Retina (tissue), 1 donor: ENCODE data around the gene QDPR.
"Not testable (repeated sequence)": the region's sequence is repeated elsewhere in the genome, so short reads cannot be mapped to it uniquely, and the experiment has no call there.

Experiments used
- DNase-seq: peaks from one replicate; pipeline ENCODE4 v3.0.0-alpha.2; 2016

Gene QDPR

DNA sequence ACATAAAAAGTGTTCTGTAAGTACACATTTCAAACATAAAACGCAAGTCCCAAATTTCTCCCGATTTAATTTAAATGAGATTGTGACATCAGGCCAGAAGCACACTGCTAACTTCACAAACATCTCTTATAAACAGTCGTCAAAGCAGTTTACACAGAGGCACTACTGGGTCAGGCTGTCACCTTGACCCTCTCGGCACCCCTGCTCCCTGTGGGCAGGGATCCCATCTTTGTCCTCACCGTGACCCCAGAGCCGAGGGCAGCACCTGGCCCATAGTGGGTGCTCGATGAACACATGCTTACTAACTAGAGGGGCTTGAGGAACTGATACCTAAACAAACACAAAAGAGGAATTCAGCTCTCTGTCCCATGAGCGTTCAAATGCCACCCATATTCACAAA, 22.2 kb downstream of the QDPR start:
- no peak for DNase-seq

DNA sequence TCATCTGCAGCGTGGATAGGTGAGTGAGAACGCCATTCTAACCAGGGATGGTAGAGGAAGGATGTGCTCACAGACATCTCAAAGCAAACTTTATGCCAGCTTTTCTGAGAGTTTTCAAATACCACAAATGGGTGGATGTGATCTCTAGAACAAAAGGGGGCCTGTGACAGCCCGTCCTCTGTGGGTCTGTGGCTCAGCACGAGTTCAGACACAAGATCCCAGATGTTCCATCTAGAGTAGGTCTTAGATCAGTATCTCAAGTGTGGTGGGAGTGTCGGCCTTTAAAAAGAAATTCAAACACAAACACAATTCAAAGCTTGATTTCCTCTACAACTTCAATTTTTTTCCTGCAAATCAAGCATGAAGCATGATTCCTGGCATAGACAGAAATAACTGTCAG, 22.8 kb downstream of the QDPR start:
- DNase-seq, result no peak

DNA sequence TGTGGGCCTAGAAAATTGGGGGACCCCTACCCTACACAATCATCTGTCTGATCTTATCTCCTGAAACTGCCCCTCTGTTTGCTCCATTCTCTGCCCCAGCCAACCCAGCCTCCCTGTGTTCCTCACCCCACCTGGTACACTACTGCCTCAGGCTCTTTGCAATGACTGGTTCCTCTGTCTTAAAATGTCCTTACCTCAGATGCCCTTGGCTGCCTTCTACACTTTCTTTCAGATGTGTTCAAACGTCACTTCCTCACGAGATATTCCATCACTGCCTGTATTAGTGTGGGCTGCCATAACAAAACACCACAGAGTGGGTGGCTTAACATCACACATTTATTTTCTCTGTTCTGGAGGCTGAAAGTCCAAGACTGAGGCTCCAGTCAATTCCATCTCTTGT, 29.2 kb downstream of the QDPR start:
- DNase-seq, result no peak

DNA sequence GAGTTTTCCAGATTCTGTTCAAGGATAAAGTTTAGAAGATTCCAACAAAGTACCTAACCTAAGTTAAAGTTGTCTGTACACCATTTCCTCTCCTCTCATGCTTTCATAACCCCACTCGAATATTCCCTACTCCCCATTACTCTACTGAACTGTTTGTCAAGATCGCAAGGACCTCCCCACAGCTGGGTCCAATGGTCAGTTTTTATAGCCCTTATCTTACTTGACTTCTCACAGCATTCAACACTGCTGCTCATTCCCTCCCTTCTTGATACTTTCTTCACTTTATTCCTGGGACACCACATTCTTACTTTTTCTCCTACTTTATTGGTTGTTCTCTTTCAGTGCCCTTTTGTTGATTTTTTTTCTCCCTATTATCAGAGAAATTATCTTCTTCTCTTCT, 30.9 kb downstream of the QDPR start:
- no peak for DNase-seq

DNA sequence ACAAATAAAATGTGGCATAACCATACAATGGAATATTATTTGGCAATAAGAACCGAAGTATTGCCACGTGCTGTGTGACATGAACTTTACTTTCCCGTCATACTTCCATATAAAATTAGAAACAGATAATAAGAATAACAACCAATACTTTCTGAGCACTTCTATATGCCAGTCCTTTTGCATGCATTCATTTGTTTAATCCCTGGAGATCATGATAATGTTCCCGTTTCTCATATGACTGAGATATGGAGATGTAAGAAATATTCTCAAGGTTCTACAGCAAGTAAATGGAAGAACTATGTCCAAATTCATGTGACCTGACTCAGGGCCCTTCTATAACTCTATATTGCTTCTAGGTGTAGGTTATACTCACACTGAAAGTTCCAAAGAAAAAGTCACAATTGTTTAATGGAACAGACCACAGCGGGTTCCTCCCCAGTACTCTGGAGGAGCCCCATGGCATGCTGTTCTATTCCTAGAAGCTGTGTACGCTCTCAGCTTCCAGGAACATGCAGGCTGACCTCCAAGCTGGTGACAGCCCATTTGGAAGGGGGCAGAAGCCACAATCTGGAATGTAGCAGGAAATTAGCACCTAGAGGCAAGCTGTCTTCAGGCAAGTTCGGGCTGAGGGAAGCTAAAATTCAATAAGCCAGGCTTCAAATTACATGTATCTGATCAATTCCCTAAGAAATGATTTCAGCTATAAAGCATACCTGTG, 31.5 kb downstream of the QDPR start:
- no peak for DNase-seq

DNA sequence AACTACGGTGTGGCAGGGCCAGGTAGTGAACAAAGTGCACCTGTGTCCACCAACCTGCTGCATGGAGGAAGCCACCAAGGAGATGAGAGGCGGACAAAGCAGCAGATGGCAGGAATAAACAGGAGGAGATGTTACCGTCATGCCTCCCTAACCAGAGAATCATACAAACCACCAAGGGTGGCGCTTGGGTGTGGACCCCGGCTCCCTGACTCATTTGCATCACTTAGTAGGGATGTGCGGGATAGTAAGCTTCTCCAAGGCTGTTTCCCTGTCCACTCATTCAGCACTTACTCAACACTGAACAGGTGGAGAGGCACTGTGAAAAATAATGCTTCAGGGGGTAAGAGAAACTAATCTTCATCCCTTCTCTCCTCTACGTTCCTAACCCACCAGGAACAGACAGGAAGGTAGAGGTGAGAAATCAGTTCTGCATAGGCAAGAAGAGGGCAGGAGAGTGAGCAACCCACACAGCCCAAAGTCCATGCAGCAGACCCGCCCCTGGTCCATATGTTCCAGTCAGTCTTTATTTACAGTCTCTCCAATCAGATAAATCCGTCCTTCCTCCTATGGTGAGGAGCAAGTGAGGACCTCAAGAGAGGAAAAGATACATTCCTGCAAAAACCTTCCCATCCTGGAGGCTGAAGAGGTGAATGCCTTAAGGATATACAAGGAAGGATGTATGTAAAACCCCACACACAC, 34.0 kb downstream of the QDPR start:
- no peak for DNase-seq

DNA sequence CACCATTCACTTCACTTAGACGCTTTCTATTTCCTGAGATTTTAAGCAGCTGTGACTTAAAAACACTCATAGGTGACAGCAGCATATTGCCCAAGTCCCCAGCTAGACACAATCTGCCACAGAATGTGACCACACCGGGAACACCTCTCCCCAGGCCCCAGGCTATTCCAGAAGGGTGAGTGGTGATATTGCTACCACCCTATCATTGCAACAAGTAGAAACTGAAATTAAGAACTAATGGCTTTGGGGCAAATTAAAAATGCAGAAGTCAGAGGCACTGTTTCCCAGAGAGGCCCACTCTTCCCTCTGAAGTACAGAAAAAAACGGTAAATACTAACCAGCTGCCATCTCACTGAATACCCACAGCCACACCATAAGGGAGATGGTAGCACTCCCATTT, 35.0 kb downstream of the QDPR start:
- no peak for DNase-seq

DNA sequence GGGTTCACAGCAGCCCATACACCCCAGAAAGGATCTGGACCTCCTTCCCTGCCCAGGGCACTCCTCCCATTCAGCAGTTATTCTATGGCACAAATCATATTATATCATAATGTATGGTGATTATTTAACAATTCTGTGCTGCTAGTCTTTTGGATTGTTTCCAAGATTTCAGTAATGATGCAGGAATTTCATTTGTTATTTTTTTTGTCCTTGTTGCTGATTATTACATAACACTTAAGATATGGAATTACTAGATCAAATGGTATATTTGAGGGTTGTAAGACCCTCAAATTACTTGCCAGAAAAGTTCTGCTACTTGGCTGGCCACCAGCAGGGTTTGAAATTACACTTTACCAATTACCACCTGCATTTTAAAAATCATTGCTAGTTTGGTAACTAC, 36.4 kb downstream of the QDPR start:
- DNase-seq, result no peak

DNA sequence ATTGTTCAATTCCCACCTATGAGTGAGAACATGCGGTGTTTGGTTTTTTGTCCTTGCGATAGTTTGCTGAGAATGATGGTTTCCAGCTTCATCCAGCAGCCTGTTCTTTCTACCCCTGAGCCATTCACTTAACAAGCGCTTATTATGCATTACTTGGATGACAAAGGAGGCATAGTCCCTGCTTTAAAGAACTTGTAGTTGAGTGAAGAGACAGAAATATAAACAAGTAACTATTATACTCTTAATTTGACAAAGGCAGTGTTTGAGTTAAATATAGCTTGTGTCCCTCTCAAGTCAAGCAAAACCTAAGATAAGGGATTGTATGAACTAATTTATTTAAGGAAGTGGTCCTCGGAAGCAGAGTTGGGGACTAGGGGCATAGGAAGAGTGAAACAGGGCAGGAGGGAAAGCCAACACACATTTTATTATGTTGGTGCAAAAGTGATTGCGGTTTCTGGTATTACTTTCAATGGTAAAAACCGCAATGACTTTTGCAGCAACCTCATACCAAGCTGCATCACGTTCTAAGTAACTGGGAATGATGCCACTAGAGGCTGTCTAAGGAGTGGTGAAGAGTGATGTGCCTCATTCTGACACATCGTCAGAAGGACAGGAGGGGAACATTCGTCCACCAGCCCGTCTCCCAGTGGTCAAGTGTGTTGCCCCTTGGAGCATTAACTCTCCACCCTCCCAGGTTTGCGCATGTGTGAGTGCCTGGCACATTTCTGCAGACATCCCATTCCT, 41.8 kb downstream of the QDPR start:
- DNase-seq, result no peak

DNA sequence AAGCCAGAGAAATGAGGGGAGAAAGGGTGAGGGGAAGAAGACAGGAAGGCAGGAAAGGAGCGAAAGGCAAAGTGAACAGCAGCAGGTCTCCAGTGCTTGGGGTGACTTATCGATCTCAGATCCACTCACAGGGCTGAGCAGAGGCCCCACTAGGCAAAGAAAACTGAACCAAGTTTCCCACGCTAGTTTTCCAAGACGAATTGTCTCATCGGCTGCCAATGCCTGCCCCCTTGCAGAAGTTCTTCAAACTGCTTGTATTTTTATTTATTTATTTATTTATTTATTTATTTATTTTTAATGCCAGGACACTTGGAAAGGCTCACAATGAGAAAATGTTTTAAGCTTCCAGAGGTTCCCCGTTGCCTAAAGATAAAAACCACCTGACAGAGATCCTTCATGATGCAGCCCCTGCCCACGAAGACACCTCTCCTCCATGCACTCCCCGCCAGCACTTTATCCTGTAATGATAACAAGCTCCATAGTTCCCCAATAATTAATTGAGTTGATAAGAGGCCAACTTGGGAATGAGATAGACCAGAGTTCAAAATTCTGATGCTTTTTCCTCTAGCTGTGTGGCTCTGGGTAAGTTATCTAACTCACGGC, 43.2 kb downstream of the QDPR start:
- peak; percentile 61 for DNase-seq

DNA sequence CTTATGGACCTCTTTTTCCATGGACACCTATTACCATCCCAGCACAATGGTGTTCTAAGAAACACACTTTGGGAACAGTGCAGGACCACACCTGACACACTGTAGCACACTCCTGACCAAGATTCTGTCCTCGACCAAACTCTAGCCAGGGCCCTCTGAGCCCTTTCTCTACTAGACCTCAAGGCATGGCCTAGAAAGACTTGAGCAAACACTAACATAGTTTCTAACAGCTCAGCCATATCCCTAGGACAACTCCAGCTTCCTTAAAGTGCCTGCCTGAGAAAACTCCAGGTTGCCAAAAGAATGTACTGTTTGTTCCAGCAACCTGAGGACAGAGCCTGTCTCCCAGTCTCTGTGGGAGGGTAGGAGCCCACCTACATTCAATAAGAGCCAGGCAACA, 48.3 kb downstream of the QDPR start:
- no peak for DNase-seq

DNA sequence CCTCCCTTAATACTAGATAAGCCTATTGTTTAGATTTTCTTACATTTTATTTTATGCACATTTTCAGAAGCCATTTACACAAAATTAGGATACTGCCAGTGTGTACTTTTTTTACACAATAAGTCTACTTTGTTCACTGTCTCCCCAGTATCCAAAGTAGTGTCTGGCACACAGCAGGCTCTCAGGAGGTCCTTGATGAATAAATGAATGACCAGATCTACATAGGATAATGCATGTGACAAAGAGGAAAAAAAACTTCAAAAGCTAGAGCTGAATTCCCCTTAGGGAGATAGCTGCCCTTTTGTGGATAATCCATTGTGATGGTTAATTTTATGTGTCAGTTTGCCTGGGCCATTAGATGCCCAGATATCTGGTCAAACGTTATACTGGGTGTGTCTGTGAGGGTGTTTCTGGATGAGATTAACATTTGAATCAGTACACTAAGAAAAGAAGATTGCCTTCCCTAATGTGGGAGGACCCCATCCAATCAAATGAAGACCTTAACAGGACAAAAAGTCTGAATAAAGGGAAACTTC, 61.6 kb downstream of the QDPR start:
- DNase-seq, result no peak

DNA sequence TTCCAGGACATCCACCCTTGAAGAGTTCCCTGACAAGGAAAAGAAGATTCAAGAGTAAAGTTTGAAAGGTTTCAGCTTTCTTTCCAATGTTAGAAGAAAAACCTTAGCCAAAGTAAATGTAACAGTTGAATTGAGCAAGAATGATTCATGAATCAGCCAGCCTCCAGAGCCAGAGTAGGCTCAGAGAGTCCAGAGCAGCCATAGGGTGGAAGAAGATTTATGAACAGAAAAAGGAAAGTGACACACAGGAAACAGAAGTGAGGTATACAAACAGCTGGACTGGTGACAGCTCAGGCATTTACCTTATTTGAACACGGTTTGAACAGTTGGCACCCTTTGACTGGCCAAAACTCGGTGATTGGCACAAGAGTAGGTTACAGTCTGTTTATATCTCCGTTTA, 63.2 kb downstream of the QDPR start:
- no peak for DNase-seq

DNA sequence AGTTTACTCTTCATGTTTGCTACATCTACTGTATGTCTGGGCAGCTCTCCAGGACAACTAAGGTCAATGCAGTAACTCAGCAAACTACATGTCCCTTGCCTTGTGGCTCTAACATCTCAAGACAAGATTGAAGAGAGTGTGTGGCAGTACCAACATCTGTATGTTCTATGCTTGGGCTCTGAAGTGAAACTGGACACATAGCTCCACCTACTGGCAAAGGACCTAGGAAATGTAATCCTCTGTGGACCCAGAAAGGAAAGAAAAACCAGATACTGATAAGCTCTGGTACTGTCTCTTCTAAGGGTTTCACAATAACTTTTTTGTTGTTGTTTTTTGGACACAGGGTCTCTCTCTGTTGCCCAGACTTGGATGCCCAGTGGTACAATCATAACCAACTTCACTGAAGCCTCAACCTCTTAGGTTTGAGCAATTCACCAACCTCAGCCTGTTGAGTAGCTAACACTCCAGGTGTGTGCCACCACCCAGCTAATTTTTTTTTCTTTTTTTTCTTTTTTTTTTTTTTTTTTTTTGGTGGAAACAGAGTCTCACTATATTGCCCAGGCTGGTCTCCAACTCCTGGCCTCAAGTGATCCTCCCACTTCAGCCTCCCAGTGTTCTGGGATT, 64.1 kb downstream of the QDPR start:
- peak; percentile 56 for DNase-seq

DNA sequence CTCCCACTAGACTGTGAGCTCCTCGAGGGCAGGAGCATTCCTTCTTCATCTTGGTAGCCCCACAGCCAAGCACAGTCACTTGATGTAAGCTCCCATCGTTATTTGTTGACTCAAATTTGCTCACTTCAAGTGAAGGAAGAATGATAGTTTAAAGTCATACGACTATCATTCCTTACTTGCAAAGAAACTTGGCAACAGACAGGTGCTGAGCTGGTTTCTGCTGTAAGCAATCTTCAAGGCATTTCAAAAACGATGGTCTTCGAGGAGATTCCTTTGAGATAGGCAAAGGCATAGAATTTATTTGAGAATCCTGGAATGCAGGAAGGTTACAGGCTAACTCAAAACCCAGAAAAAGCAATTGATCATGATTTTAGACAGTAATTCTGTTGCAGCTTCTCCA, 64.8 kb downstream of the QDPR start:
- no peak for DNase-seq

DNA sequence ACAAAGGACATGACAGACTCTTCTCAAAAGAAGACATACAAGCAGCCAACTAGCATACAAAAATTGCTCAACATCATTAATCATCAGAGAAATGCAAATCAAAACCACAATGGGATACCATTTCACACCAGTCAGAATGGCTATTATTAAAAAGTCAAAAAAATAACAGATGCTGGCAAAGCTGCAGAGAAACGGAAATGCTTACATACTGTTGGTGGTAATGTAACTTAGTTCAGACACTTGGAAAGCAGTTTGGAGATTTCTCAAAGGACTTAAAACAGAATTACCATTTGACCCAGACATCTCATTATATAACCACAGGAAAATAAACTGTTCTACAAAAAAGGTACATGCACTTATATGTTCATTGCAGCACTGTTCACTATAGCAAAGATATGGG, 69.4 kb downstream of the QDPR start:
- DNase-seq, result not testable (repeated sequence)

DNA sequence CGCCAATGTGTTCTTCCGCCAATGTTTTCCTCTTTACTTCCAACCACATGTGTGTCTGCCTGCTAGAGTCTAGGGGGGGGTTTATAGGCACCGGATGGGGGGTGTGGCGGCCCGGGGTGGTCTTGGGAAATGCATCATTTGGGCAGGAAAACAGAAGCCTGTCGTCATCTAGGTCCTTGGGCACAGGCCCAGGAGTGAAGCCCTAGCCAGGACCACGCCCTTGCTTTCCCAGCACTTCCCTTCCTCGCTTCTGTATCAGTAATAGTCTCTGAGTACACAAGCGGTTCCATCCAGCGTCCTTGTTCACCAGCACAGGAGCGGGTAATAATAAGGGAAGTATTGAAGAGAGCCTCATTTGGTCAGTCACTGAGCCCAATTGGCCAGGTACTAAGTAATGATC, 74.5 kb downstream of the QDPR start:
- no peak for DNase-seq

DNA sequence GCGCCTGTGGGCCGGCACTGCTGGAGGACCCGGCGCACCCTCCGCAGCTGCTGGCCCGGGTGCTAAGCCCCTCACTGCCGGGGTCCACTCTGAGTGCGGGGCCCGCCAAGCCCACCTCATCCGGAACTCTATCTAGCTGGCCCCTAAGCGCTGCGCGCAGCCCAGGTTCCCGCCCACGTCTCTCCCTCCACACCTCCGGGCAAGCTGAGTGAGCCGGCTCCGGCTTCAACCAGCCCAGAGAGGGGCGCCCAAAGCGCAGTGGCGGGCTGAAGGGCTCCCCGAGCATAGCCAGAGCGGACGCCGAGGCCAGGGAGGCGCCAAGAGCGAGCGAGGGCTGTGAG, 75.2 kb downstream of the QDPR start:
- DNase-seq, result no peak
